PFSK-1 (cell line): Measurements from ENCODE around the gene C4orf51.

Source experiments
- FOXP2 ChIP-seq: optimal IDR thresholded peaks from 2 replicates; pipeline ENCODE3; 2011; ENCODE audit warnings: borderline replicate concordance, control low read depth, inconsistent platforms; ENCODE audit not compliant: insufficient read depth; ENCODE audit errors: extremely low read length, extremely low read depth
- POLR2AphosphoS5 ChIP-seq: IDR thresholded peaks from 2 replicates; pipeline ENCODE4 v1.6.1; 2012; ENCODE audit warnings: low read depth, mild to moderate bottlenecking, control low read depth, low read length, moderate library complexity
- SIN3A ChIP-seq: IDR thresholded peaks from 2 replicates; pipeline ENCODE4 v1.6.1; 2012; ENCODE audit warnings: mild to moderate bottlenecking, low read length, moderate library complexity, borderline replicate concordance; ENCODE audit not compliant: insufficient read depth
- TAF1 ChIP-seq: IDR thresholded peaks from 2 replicates; pipeline ENCODE4 v1.6.1; 2012; ENCODE audit warnings: low read length, control low read depth, borderline replicate concordance; ENCODE audit not compliant: insufficient read depth
- TF ChIP-seq, protein P1 (sequence below), 2 experiments: IDR thresholded peaks; 2 replicates each; pipeline versions ENCODE4 v1.6.1 to v1.8.0; 2011 to 2012; ENCODE audit warnings: low read depth in 2 of 2, low read length in 2 of 2, control low read depth in 1 of 2, inconsistent platforms in 1 of 2, mild to moderate bottlenecking in 1 of 2, moderate library complexity in 1 of 2; ENCODE audit not compliant: insufficient read depth in 1 of 2

Gene C4orf51

DNA sequence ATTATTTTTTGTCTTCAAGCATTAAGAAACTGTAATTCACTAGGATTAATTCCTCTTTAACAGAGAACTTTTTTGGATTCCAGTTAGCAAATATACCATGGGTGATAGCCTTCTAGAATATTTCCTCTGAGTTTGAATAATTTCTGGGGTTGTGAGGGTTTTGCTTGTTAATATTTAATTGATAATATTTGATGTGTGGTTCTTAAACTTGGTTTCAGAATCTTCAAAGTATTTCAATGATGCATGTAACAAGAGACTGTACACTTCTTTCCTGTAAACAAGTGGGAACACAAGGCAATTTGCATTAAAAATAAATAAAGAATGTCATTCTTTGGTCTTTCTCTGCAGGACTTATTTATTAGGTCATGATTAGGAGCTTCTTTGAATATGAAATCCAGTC, 9.5 kb upstream of the C4orf51 start:
- no peak for TF ChIP-seq TAF1
- TF ChIP-seq SIN3A = no peak
- TF ChIP-seq FOXP2 = no peak

DNA sequence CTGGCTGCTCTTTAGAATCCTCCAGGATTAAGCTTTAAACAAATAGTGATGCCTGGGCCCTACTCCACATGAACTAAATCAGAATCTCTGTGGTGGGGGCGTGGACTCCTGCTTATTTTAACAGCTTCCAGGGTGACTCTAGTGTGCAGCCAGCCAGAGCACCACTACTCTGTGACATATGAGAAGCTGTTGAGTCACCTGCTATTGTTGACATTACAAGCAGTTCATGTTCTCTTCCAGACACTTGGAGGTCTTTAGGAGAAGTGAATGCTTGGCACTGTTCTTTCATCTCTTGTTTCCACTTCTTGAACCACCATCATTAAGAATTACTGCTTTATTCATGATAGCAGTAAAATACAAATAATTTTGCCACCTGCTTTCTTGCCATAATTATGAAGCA, 426 bp upstream of the C4orf51 start:
- TF ChIP-seq SIN3A (0 out of 2 replicates have a peak, but pooled peaks have one; percentile 30), POLR2AphosphoS5 (no peak), TAF1 (no peak; the same call in 1 of the 2 replicates), FOXP2 (no peak)
- TF ChIP-seq, protein P1, sequence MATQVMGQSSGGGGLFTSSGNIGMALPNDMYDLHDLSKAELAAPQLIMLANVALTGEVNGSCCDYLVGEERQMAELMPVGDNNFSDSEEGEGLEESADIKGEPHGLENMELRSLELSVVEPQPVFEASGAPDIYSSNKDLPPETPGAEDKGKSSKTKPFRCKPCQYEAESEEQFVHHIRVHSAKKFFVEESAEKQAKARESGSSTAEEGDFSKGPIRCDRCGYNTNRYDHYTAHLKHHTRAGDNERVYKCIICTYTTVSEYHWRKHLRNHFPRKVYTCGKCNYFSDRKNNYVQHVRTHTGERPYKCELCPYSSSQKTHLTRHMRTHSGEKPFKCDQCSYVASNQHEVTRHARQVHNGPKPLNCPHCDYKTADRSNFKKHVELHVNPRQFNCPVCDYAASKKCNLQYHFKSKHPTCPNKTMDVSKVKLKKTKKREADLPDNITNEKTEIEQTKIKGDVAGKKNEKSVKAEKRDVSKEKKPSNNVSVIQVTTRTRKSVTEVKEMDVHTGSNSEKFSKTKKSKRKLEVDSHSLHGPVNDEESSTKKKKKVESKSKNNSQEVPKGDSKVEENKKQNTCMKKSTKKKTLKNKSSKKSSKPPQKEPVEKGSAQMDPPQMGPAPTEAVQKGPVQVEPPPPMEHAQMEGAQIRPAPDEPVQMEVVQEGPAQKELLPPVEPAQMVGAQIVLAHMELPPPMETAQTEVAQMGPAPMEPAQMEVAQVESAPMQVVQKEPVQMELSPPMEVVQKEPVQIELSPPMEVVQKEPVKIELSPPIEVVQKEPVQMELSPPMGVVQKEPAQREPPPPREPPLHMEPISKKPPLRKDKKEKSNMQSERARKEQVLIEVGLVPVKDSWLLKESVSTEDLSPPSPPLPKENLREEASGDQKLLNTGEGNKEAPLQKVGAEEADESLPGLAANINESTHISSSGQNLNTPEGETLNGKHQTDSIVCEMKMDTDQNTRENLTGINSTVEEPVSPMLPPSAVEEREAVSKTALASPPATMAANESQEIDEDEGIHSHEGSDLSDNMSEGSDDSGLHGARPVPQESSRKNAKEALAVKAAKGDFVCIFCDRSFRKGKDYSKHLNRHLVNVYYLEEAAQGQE (IDR thresholded peaks at IDR 0.05; ENCODE audit: insufficient read depth in 1 of 2, low read depth in 2 of 2, low read length in 2 of 2) = no peak

DNA sequence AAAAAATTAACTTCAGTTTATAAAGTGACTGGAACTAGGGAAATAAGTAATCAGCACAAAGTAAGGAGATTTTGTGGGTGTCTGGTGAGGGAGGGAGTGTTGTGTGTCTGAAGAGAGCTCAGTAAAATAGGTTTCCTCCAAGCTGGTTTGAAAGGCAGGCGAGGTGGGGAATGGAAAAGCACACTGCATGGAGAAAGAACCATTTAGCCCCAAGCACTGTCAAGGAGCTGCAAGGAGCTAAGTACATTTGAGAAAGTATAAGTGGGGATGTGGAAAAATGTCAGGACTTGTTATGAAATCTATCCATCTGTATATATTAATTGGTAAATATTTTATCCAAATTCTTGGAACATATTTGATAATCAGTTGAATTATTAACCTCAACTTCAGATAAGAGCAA, 956 bp downstream of the C4orf51 start:
- TF ChIP-seq SIN3A (no peak), POLR2AphosphoS5 (no peak), TAF1 (no peak), FOXP2 (no peak)
- TF ChIP-seq, protein P1 (IDR thresholded peaks at IDR 0.05; ENCODE audit: insufficient read depth in 1 of 2, low read depth in 2 of 2, low read length in 2 of 2) = no peak

DNA sequence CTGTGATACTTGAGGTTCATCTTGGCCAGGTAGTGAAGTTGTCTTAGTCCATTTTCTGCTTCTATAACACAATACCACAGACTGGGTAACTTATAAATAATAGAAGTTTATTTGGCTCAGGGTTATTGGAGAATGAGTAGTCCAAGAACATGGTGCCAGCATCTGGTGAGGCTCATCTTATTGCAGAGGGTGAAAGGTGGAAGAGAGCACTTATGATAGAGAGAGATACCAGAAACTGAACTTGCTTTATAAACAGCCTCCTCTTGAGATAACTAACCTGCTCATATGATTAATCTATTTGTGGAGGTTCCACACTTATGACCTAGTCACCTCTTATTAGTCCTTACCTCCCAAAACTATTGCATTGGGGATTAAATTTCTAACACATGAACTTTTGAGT, 1.6 kb downstream of the C4orf51 start:
- TF ChIP-seq SIN3A (no peak), POLR2AphosphoS5 (no peak), TAF1 (no peak), FOXP2 (no peak)
- TF ChIP-seq, protein P1 (IDR thresholded peaks at IDR 0.05; ENCODE audit: insufficient read depth in 1 of 2, low read depth in 2 of 2, low read length in 2 of 2) = no peak

DNA sequence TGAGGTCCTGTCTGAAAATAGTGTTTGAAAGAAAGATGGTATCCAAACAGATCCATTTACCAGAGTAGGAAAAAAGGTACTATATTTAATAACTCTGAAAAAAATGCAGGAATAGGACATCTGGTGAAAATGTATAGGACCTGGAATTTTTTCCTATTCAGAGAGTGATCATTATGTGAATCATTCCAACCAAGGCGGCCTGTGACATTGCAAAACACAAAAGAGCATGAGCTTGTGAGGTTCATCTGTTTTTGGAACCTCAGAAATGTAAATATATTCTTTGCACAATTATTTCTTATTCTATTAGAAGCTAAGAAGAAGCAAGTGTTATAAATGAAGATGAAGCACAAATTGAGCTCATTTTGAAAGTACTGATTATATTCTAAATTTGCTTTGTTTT, 2.0 kb downstream of the C4orf51 start:
- TF ChIP-seq POLR2AphosphoS5 (no peak), SIN3A (no peak), TAF1 (no peak), FOXP2 (no peak)
- TF ChIP-seq, protein P1 (IDR thresholded peaks at IDR 0.05; ENCODE audit: insufficient read depth in 1 of 2, low read depth in 2 of 2, low read length in 2 of 2) = no peak
